Adipocyte (in vitro differentiated cells): ENCODE data around the gene TRPM4.
"Not testable (repeated sequence)": the region's sequence is repeated elsewhere in the genome, so short reads cannot be mapped to it uniquely, and the experiment has no call there.

Experiments
- DNase-seq: peaks from one replicate; pipeline ENCODE4 v3.0.0-alpha.2; 2015; ENCODE audit warnings: low read depth
- H3K27me3 ChIP-seq: replicated peaks from 2 replicates; pipeline ENCODE4 v1.7.0; 2013; ENCODE audit warnings: mild to moderate bottlenecking, low read length, moderate library complexity; ENCODE audit not compliant: control insufficient read depth, insufficient read depth
- H3K36me3 ChIP-seq: 2 replicates; pipeline ENCODE4 v1.7.0; 2013; ENCODE audit warnings: low read length, mild to moderate bottlenecking, moderate library complexity; ENCODE audit not compliant: control insufficient read depth, insufficient read depth, severe bottlenecking
- H3K4me1 ChIP-seq: 2 replicates; pipeline ENCODE4 v1.7.0; 2013; ENCODE audit warnings: mild to moderate bottlenecking, low read length, moderate library complexity; ENCODE audit not compliant: control insufficient read depth, insufficient read depth
- H3K4me3 ChIP-seq: 2 replicates; pipeline ENCODE4 v1.7.0; 2013; ENCODE audit warnings: mild to moderate bottlenecking, low read length, moderate library complexity
- H3K9ac ChIP-seq: 2 replicates; pipeline ENCODE4 v1.7.0; 2013; ENCODE audit warnings: mild to moderate bottlenecking, low read length, moderate library complexity
- H3K9me3 ChIP-seq: 2 replicates; pipeline ENCODE4 v1.7.0; 2013; ENCODE audit warnings: mild to moderate bottlenecking, low read length, moderate library complexity; ENCODE audit not compliant: control insufficient read depth

TRPM4 gene

GRCh38 chr19:49222011-49222410, 64.4 kb downstream of the TRPM4 start:
- H3K9me3 ChIP-seq, result no peaks in the 10 kb centered on the region
- H3K27me3 ChIP-seq, result no peaks in the 10 kb centered on the region
- no peaks in the 10 kb centered on the region for H3K4me1 ChIP-seq
- no peak for DNase-seq
- no peaks in the 10 kb centered on the region for H3K36me3 ChIP-seq
- no peak overlapping the region for H3K4me3 ChIP-seq
- no peak overlapping the region for H3K9ac ChIP-seq

GRCh38 chr19:49222528-49222927, 64.9 kb downstream of the TRPM4 start:
- no peak for DNase-seq
- H3K9me3 ChIP-seq, result no peaks in the 10 kb centered on the region
- no peaks in the 10 kb centered on the region for H3K4me1 ChIP-seq
- no peaks in the 10 kb centered on the region for H3K36me3 ChIP-seq
- no peak overlapping the region for H3K4me3 ChIP-seq
- H3K9ac ChIP-seq, result no peak overlapping the region
- no peaks in the 10 kb centered on the region for H3K27me3 ChIP-seq

- Histone ChIP-seq H3K4me3 (no peak overlapping the region), H3K27me3 (no peaks in the 10 kb centered on the region), H3K9me3 (no peaks in the 10 kb centered on the region), H3K4me1 (no peaks in the 10 kb centered on the region), H3K36me3 (no peaks in the 10 kb centered on the region), H3K9ac (no peak overlapping the region)
- DNase-seq, result no peak
Measured at GRCh38 chr19:49223472-49223871, 65.9 kb downstream of the TRPM4 start.

- not testable (repeated sequence) for H3K4me1 ChIP-seq, H3K36me3 ChIP-seq, H3K4me3 ChIP-seq, H3K9ac ChIP-seq, H3K27me3 ChIP-seq, DNase-seq, H3K9me3 ChIP-seq
Measured at GRCh38 chr19:49224441-49224840, 66.8 kb downstream of the TRPM4 start.

- Histone ChIP-seq H3K27me3 (no peaks in the 10 kb centered on the region), H3K9ac (no peak overlapping the region), H3K4me1 (no peaks in the 10 kb centered on the region), H3K36me3 (no peaks in the 10 kb centered on the region), H3K4me3 (no peak overlapping the region), H3K9me3 (no peaks in the 10 kb centered on the region)
- peak; percentile 49 for DNase-seq
Measured at GRCh38 chr19:49224879-49225278, 67.3 kb downstream of the TRPM4 start.

- Histone ChIP-seq H3K9me3 (no peaks in the 10 kb centered on the region), H3K36me3 (no peaks in the 10 kb centered on the region), H3K9ac (no peak overlapping the region), H3K27me3 (peaks cover 1% of the 10 kb centered on the region), H3K4me3 (no peak overlapping the region), H3K4me1 (no peaks in the 10 kb centered on the region)
- no peak for DNase-seq
Measured at GRCh38 chr19:49229416-49229815, 71.8 kb downstream of the TRPM4 start.

- no peaks in the 10 kb centered on the region for H3K9me3 ChIP-seq
- peaks cover 5% of the 10 kb centered on the region for H3K27me3 ChIP-seq
- DNase-seq, result no peak
- H3K4me3 ChIP-seq, result no peak overlapping the region
- no peak overlapping the region for H3K9ac ChIP-seq
- H3K4me1 ChIP-seq, result no peaks in the 10 kb centered on the region
- H3K36me3 ChIP-seq, result no peaks in the 10 kb centered on the region
Measured at GRCh38 chr19:49231389-49231788, 73.8 kb downstream of the TRPM4 start.

- Histone ChIP-seq H3K27me3 (peaks cover 5% of the 10 kb centered on the region), H3K4me1 (no peaks in the 10 kb centered on the region), H3K9me3 (no peaks in the 10 kb centered on the region), H3K9ac (no peak overlapping the region), H3K4me3 (no peak overlapping the region), H3K36me3 (no peaks in the 10 kb centered on the region)
- DNase-seq, result no peak
Measured at GRCh38 chr19:49231804-49232203, 74.2 kb downstream of the TRPM4 start.

GRCh38 chr19:49233163-49233562, 75.6 kb downstream of the TRPM4 start:
- H3K36me3 ChIP-seq, result no peaks in the 10 kb centered on the region
- DNase-seq, result no peak
- H3K4me1 ChIP-seq, result no peaks in the 10 kb centered on the region
- H3K27me3 ChIP-seq, result peaks cover 5% of the 10 kb centered on the region
- H3K4me3 ChIP-seq, result no peak overlapping the region
- no peak overlapping the region for H3K9ac ChIP-seq
- no peaks in the 10 kb centered on the region for H3K9me3 ChIP-seq

- H3K9me3 ChIP-seq, result no peaks in the 10 kb centered on the region
- H3K4me3 ChIP-seq, result no peak overlapping the region
- no peaks in the 10 kb centered on the region for H3K36me3 ChIP-seq
- H3K4me1 ChIP-seq, result no peaks in the 10 kb centered on the region
- no peak overlapping the region for H3K9ac ChIP-seq
- no peaks in the 10 kb centered on the region for H3K27me3 ChIP-seq
- DNase-seq, result no peak
Measured at GRCh38 chr19:49241769-49242168, 84.2 kb downstream of the TRPM4 start.

- Histone ChIP-seq H3K4me1 (no peaks in the 10 kb centered on the region), H3K9ac (no peak overlapping the region), H3K9me3 (no peaks in the 10 kb centered on the region), H3K27me3 (no peaks in the 10 kb centered on the region), H3K4me3 (no peak overlapping the region), H3K36me3 (no peaks in the 10 kb centered on the region)
- DNase-seq, result no peak
Measured at GRCh38 chr19:49243129-49243528, 85.5 kb downstream of the TRPM4 start.

GRCh38 chr19:49243726-49244125, 86.1 kb downstream of the TRPM4 start:
- DNase-seq, result no peak
- no peaks in the 10 kb centered on the region for H3K27me3 ChIP-seq
- no peak overlapping the region for H3K9ac ChIP-seq
- H3K9me3 ChIP-seq, result no peaks in the 10 kb centered on the region
- H3K4me3 ChIP-seq, result no peak overlapping the region
- no peaks in the 10 kb centered on the region for H3K36me3 ChIP-seq
- no peaks in the 10 kb centered on the region for H3K4me1 ChIP-seq
